HUES64 (cell line): ENCODE results near the gene GH2.

Experiments used
- H3K27ac ChIP-seq: 2 replicates; pipeline ENCODE4 v1.7.0; 2013; ENCODE audit warnings: low read depth, low read length, inconsistent platforms
- H3K27me3 ChIP-seq: 2 replicates; pipeline ENCODE4 v1.6.1; 2013; ENCODE audit warnings: mild to moderate bottlenecking, low read length; ENCODE audit not compliant: insufficient read depth
- H3K36me3 ChIP-seq: 2 replicates; pipeline ENCODE4 v1.6.1; 2013; ENCODE audit warnings: mild to moderate bottlenecking, low read length; ENCODE audit not compliant: insufficient read depth
- H3K4me1 ChIP-seq: 2 replicates; pipeline ENCODE4 v1.6.1; 2013; ENCODE audit warnings: mild to moderate bottlenecking, low read length, moderate library complexity; ENCODE audit not compliant: insufficient read depth
- H3K4me3 ChIP-seq: 2 replicates; pipeline ENCODE4 v1.5.1; 2013; ENCODE audit warnings: mild to moderate bottlenecking, low read length, moderate library complexity
- H3K9ac ChIP-seq: 2 replicates; pipeline ENCODE4 v1.6.1; 2013; ENCODE audit warnings: mild to moderate bottlenecking, low read depth, low read length
- H3K9me3 ChIP-seq: 2 replicates; pipeline ENCODE4 v1.6.1; 2013; ENCODE audit warnings: low read depth, low read length; ENCODE audit not compliant: insufficient read depth
- WGBS: fragments of 150-250, 120-280 bp; methylation state at CpG from one replicate; pipeline ENCODE4 v1.1.7; 2013; ENCODE audit warnings: missing lambda C conversion rate; 5-methylcytosine and 5-hydroxymethylcytosine counted together

Gene GH2

GRCh38 chr17:63837480-63837879 lies 44.3 kb downstream of the GH2 start:
- 96% methylated on average over 12 of the region's 12 CpGs for WGBS
- Histone ChIP-seq H3K9ac (no peak overlapping the region), H3K4me3 (no peak overlapping the region), H3K4me1 (peaks cover 21% of the 10 kb centered on the region), H3K9me3 (no peaks in the 10 kb centered on the region), H3K27ac (no peak overlapping the region), H3K27me3 (no peaks in the 10 kb centered on the region), H3K36me3 (peaks cover 36% of the 10 kb centered on the region)

- H3K27me3 ChIP-seq: no peaks in the 10 kb centered on the region
- H3K27ac ChIP-seq: no peak overlapping the region
- no peaks in the 10 kb centered on the region for H3K9me3 ChIP-seq
- no peak overlapping the region for H3K4me3 ChIP-seq
- H3K36me3 ChIP-seq: peaks cover 42% of the 10 kb centered on the region
- 97% methylated on average over 7 of the region's 7 CpGs for WGBS
- peaks cover 21% of the 10 kb centered on the region for H3K4me1 ChIP-seq
- no peak overlapping the region for H3K9ac ChIP-seq
These were observed 44.9 kb downstream of the GH2 start for GRCh38 chr17:63836811-63837210.

GRCh38 chr17:63835167-63835720 lies 46.5 kb downstream of the GH2 start:
- WGBS: 89% methylated on average over 9 of the region's 9 CpGs
- Histone ChIP-seq H3K27ac (no peak overlapping the region), H3K4me1 (peaks cover 15% of the 10 kb centered on the region), H3K9ac (no peak overlapping the region), H3K27me3 (no peaks in the 10 kb centered on the region), H3K4me3 (no peak overlapping the region), H3K9me3 (no peaks in the 10 kb centered on the region), H3K36me3 (peaks cover 58% of the 10 kb centered on the region)

- Histone ChIP-seq H3K27ac (no peak overlapping the region), H3K4me1 (peaks cover 15% of the 10 kb centered on the region), H3K27me3 (no peaks in the 10 kb centered on the region), H3K9ac (no peak overlapping the region), H3K4me3 (no peak overlapping the region), H3K36me3 (peaks cover 65% of the 10 kb centered on the region), H3K9me3 (no peaks in the 10 kb centered on the region)
- WGBS: 68% methylated on average over 13 of the region's 13 CpGs
These were observed 47.1 kb downstream of the GH2 start for GRCh38 chr17:63834431-63835166.

GRCh38 chr17:63833741-63834373 lies 47.9 kb downstream of the GH2 start:
- Histone ChIP-seq H3K4me1 (peaks cover 7% of the 10 kb centered on the region), H3K27ac (no peak overlapping the region), H3K4me3 (no peak overlapping the region), H3K9me3 (no peaks in the 10 kb centered on the region), H3K36me3 (peaks cover 72% of the 10 kb centered on the region), H3K9ac (no peak overlapping the region), H3K27me3 (no peaks in the 10 kb centered on the region)
- 96% methylated on average over 15 of the region's 15 CpGs for WGBS

- no peak overlapping the region for H3K27ac ChIP-seq
- no peak overlapping the region for H3K9ac ChIP-seq
- H3K9me3 ChIP-seq: no peaks in the 10 kb centered on the region
- H3K4me3 ChIP-seq: no peak overlapping the region
- WGBS: 93% methylated on average over 14 of the region's 14 CpGs
- H3K36me3 ChIP-seq: peaks cover 79% of the 10 kb centered on the region
- no peaks in the 10 kb centered on the region for H3K27me3 ChIP-seq
- H3K4me1 ChIP-seq: peaks cover under 1% of the 10 kb centered on the region; the same call in 1 of the 2 replicates
These were observed 48.6 kb downstream of the GH2 start for GRCh38 chr17:63833026-63833740.

- WGBS: 89% methylated on average over 2 of the region's 2 CpGs
- Histone ChIP-seq H3K36me3 (peaks cover 79% of the 10 kb centered on the region), H3K9ac (no peak overlapping the region), H3K27me3 (no peaks in the 10 kb centered on the region), H3K27ac (no peak overlapping the region), H3K4me1 (no peaks in the 10 kb centered on the region; the same call in 1 of the 2 replicates), H3K9me3 (no peaks in the 10 kb centered on the region), H3K4me3 (no peak overlapping the region)
These were observed 49.3 kb downstream of the GH2 start for GRCh38 chr17:63832455-63832854.

GRCh38 chr17:63832014-63832413 lies 49.7 kb downstream of the GH2 start:
- Histone ChIP-seq H3K27me3 (no peaks in the 10 kb centered on the region), H3K9ac (no peak overlapping the region), H3K36me3 (peaks cover 78% of the 10 kb centered on the region), H3K9me3 (no peaks in the 10 kb centered on the region), H3K4me3 (no peak overlapping the region), H3K4me1 (no peaks in the 10 kb centered on the region; the same call in 1 of the 2 replicates), H3K27ac (no peak overlapping the region)
- WGBS: 98% methylated on average over 5 of the region's 5 CpGs

- Histone ChIP-seq H3K27ac (no peak overlapping the region), H3K4me3 (no peak overlapping the region), H3K36me3 (peaks cover 73% of the 10 kb centered on the region), H3K4me1 (no peaks in the 10 kb centered on the region; the same call in 1 of the 2 replicates), H3K9me3 (no peaks in the 10 kb centered on the region), H3K27me3 (no peaks in the 10 kb centered on the region), H3K9ac (no peak overlapping the region)
- 95% methylated on average over 8 of the region's 8 CpGs for WGBS
These were observed 50.2 kb downstream of the GH2 start for GRCh38 chr17:63831505-63831904.

- peaks cover 3% of the 10 kb centered on the region; the same call in 1 of the 2 replicates for H3K4me1 ChIP-seq
- H3K9ac ChIP-seq: no peak overlapping the region
- no peak overlapping the region for H3K27ac ChIP-seq
- no peaks in the 10 kb centered on the region for H3K9me3 ChIP-seq
- WGBS: 96% methylated on average over 15 of the region's 15 CpGs
- no peak overlapping the region for H3K4me3 ChIP-seq
- H3K27me3 ChIP-seq: no peaks in the 10 kb centered on the region
- peaks cover 68% of the 10 kb centered on the region for H3K36me3 ChIP-seq
These were observed 50.7 kb downstream of the GH2 start for GRCh38 chr17:63830904-63831491.
